ENCODE data around the gene STARD13. TPM values are rescaled to one million over a fixed set of nuclear protein-coding genes. Genes with fewer than 3 reads are reported as not detected.

Gene STARD13
- total RNA-seq, 1 donor from 2014 or later = 61.0 TPM

GRCh38 chr13:33292712-33293111, 7.2 kb upstream of the STARD13 start:
- ATAC-seq (no peak), DNase-seq (no peak)
- Histone ChIP-seq H3K4me1 (peaks cover 6% of the 10 kb centered on the region), H3K27me3 (ENCODE audit: low read depth) (no peaks in the 10 kb centered on the region), H3K36me3 (no peaks in the 10 kb centered on the region), H3K27ac (no peak overlapping the region), H3K4me3 (peak overlapping the region; percentile 17), H3K9me3 (no peaks in the 10 kb centered on the region)
- intact Hi-C loops (cut with DNase I) = no loop called here
- TF ChIP-seq CTCF (IDR thresholded peaks at IDR 0.05) = no peak

GRCh38 chr13:33290421-33290965, 4.9 kb upstream of the STARD13 start:
- ATAC-seq = no peak
- no peaks in the 10 kb centered on the region for H3K9me3 ChIP-seq

GRCh38 chr13:33289966-33290365, 4.4 kb upstream of the STARD13 start:
- DNase-seq = no peak
- no peak overlapping the region for H3K27ac ChIP-seq
- H3K36me3 ChIP-seq = no peaks in the 10 kb centered on the region
- H3K27me3 ChIP-seq (ENCODE audit: low read depth) = no peaks in the 10 kb centered on the region
- peaks cover 16% of the 10 kb centered on the region for H3K4me1 ChIP-seq
- TF ChIP-seq CTCF (IDR thresholded peaks at IDR 0.05) = no peak
- H3K4me3 ChIP-seq = no peak overlapping the region
- H3K9me3 ChIP-seq = no peaks in the 10 kb centered on the region
- ATAC-seq = no peak
- intact Hi-C loops (cut with DNase I) = no loop called here

More at GRCh38 chr13:33290421-33290965, 4.9 kb upstream of the STARD13 start:
- peaks cover 16% of the 10 kb centered on the region for H3K4me1 ChIP-seq
- no peak for TF ChIP-seq CTCF (IDR thresholded peaks at IDR 0.05)
- H3K27ac ChIP-seq = no peak overlapping the region
- H3K36me3 ChIP-seq = no peaks in the 10 kb centered on the region
- intact Hi-C loops (cut with DNase I) = no loop called here
- H3K27me3 ChIP-seq (ENCODE audit: low read depth) = no peaks in the 10 kb centered on the region
- H3K4me3 ChIP-seq = no peak overlapping the region
- no peak for DNase-seq

GRCh38 chr13:33287142-33287882, 1.8 kb upstream of the STARD13 start:
- Histone ChIP-seq H3K9me3 (no peaks in the 10 kb centered on the region), H3K4me3 (no peak overlapping the region), H3K36me3 (no peaks in the 10 kb centered on the region), H3K4me1 (peaks cover 34% of the 10 kb centered on the region), H3K27ac (no peak overlapping the region), H3K27me3 (ENCODE audit: low read depth) (no peaks in the 10 kb centered on the region)
- DNase-seq = no peak
- no peak for TF ChIP-seq CTCF (IDR thresholded peaks at IDR 0.05)
- intact Hi-C loops (cut with DNase I) = no loop called here
- no peak for ATAC-seq

- DNase-seq (no peak), ATAC-seq (peak; percentile 56 to 68)
- Histone ChIP-seq H3K9me3 (no peaks in the 10 kb centered on the region), H3K27me3 (ENCODE audit: low read depth) (no peaks in the 10 kb centered on the region), H3K4me1 (peaks cover 42% of the 10 kb centered on the region), H3K4me3 (peak overlapping the region; percentile 57), H3K27ac (peak overlapping the region; percentile 92), H3K36me3 (no peaks in the 10 kb centered on the region)
- TF ChIP-seq CTCF (IDR thresholded peaks at IDR 0.05) = no peak
- intact Hi-C loops (cut with DNase I) = no loop called here
These were observed 573 bp upstream of the STARD13 start for GRCh38 chr13:33286128-33286527.

All from lower lobe of right lung (tissue), 2 donors.